NCI-H1092 treated with DMSO at 0.1 percent for 48 hours (cell line): ENCODE data around the gene GREB1.

Experiments used
- DNase-seq: peaks from one replicate; lab custom pipeline; 2025; lab: John Stamatoyannopoulos, UW

GREB1 gene

GRCh38 chr2:11665510-11666362 lies 131.9 kb downstream of the GREB1 start:
- DNase-seq = no peak

- DNase-seq = no peak
Measured at GRCh38 chr2:11667194-11667593, 133.3 kb downstream of the GREB1 start.

GRCh38 chr2:11667866-11668637 lies 134.2 kb downstream of the GREB1 start:
- no peak for DNase-seq

GRCh38 chr2:11669454-11670291 lies 135.8 kb downstream of the GREB1 start, which contains the start of gene NTSR2:
Gene NTSR2 (minus strand): TSS chr2:11670195. CDS start chr2:11670129, 66 bp downstream.
- DNase-seq = no peak

GRCh38 chr2:11672407-11672806 lies 138.6 kb downstream of the GREB1 start:
- no peak for DNase-seq

GRCh38 chr2:11674983-11675382 lies 141.1 kb downstream of the GREB1 start:
- DNase-seq = no peak

GRCh38 chr2:11675423-11676112 lies 141.7 kb downstream of the GREB1 start:
- no peak for DNase-seq

- DNase-seq = no peak
Measured at GRCh38 chr2:11676640-11677039, 142.8 kb downstream of the GREB1 start.

- DNase-seq = no peak
Measured at GRCh38 chr2:11677136-11678055, 143.6 kb downstream of the GREB1 start.

GRCh38 chr2:11678306-11678960 lies 144.6 kb downstream of the GREB1 start:
- no peak for DNase-seq

- DNase-seq = no peak
Measured at GRCh38 chr2:11679016-11679415, 145.2 kb downstream of the GREB1 start.

- no peak for DNase-seq
Measured at GRCh38 chr2:11679486-11680181, 145.8 kb downstream of the GREB1 start.

GRCh38 chr2:11680182-11680900 lies 146.5 kb downstream of the GREB1 start:
- peak; percentile 2 for DNase-seq

- no peak for DNase-seq
Measured at GRCh38 chr2:11680901-11681721, 147.3 kb downstream of the GREB1 start.

- peak; percentile 10 for DNase-seq
Measured at GRCh38 chr2:11681722-11682589, 148.1 kb downstream of the GREB1 start.

- DNase-seq = no peak
Measured at GRCh38 chr2:11682590-11682915, 148.7 kb downstream of the GREB1 start.

- DNase-seq = no peak
Measured at GRCh38 chr2:11683476-11683875, 149.6 kb downstream of the GREB1 start.
